ENCODE results near the gene TBC1D22A.

The TBC1D22A gene

DNA sequence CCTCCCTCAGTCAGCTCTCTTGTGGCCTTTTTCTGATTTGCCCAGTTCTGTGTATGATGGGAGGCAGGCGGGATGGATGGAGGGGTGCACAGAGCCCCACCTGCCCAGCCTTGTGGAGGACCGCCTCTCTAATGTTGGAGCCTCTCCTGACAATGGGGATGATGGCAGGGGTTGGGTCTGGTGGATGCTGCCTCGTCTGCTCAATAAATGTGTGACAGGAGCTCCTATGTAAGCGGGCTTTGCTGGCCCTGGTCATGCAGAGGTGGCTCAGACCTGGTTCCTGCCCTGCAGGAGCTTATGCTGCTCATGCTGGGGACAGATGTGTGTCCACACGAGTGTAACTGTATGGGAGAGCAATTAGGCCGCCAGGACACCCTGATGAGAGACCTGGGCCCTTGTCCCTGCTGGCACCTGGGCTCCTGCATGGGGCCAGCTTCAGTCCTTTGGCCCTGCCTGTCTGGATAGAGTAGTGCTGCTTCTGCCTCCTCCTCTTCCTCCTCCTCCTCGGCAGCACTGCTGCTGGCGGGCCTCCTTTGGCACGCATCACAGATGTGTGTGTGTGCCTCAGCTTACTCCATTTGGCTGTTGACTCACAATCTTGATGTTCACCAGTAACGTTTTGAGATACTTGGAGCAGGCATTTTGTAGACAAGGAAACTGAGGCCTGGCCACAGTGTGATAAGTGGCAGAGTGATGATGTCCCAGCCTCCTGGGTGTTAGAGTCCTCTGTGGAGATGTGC, 131.0 kb downstream of the TBC1D22A start:
- DNase-seq: no peak

DNA sequence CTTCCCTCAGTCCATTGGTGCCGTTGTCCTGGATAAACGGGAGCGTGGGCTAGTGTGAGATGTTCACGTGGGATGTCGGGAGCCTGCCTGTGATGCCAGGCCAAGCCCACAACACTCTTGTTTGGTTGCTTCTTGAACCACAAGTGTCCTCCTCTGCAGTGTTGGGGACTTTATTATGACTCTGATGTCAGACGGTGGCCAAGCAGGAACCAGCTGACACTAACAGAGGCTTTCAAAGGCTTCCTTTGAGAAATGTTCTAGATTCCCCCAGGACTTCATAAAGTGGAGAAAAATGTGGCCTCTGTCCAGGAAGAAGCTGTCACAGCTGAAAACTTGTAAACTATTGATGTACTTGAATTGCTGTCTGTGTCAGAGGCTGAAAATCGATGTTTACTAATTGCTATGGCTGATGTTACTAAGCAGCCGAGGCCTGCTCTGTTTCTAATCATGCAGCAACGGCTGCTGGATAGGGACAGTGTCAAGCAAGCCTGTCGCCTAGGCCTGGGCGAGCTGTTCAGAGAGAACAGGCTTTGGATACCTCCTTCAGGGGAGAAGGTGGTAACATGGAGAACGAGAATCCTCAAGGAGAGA, 131.7 kb downstream of the TBC1D22A start:
- no peak for DNase-seq

GRCh38 chr22:46894851-46895640, 132.6 kb downstream of the TBC1D22A start:
- no peak for DNase-seq

GRCh38 chr22:46895753-46896152, 133.3 kb downstream of the TBC1D22A start:
- DNase-seq: no peak

DNA sequence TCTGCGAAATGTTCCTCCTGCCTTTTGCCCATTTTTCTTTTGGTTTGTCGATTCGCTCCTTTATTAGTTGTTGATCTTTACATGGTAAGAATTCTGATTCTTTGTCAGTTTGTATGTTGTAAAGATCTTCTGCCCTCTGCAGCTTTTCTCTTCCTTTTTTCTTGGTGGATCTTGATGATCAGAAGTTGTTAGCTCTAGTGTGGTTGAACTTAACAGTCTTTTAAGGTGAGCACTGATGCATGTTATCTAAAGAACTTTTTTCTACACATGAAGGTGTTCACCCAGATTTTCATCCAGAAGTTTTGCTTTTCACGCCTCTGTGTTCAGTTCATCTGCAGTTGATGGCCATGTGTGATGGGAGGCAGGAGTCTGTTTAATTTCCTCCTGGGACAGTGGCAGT, 133.7 kb downstream of the TBC1D22A start:
- no peak for DNase-seq

- DNase-seq: no peak
These were observed 134.3 kb downstream of the TBC1D22A start for GRCh38 chr22:46896568-46897245.

GRCh38 chr22:46897246-46897623, 134.8 kb downstream of the TBC1D22A start:
- DNase-seq: no peak

DNA sequence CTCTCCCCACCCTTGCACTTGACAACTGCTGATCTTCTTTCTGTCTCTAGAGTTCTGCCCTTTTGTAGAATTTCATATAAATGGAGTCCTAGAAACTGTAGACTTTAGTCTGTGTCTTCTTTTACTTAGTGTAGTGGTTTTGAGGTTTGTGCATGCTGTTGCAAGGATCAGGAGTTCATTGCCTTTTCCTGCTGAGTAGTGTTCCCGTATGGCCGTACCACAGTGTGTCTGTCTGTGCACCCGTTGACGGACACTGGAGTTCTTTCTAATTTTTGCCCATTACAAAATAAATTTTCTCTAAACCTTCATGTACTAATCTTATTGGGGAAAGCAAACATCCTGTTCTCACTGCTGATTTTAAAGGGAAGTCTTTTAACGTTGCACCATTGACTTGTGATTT, 138.1 kb downstream of the TBC1D22A start:
- DNase-seq: no peak

- DNase-seq: no peak
These were observed 140.0 kb downstream of the TBC1D22A start for GRCh38 chr22:46902436-46902835.

GRCh38 chr22:46902998-46903916, 140.8 kb downstream of the TBC1D22A start:
- DNase-seq: no peak

GRCh38 chr22:46905415-46905814, 143.0 kb downstream of the TBC1D22A start:
- no peak for DNase-seq

DNA sequence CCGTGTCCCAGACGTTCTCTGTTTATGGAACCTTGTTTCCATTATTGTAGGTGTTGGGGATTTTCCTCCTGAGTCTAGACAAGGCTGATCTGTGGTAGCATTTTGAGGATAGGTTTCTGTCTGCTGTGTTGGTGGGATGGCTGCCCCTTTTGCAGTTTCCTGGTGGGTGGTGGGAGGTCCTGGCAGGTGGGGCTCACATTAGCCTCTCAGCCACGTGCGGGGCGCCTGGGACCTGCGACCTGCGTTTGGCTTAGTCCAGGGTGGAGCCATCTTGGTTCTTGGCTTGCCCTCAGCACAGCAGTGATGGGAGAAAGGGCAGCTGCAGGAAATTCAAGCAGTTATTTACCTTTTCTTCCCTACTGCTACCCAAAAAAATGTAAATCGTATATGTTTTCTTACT, 143.4 kb downstream of the TBC1D22A start:
- DNase-seq: no peak

DNA sequence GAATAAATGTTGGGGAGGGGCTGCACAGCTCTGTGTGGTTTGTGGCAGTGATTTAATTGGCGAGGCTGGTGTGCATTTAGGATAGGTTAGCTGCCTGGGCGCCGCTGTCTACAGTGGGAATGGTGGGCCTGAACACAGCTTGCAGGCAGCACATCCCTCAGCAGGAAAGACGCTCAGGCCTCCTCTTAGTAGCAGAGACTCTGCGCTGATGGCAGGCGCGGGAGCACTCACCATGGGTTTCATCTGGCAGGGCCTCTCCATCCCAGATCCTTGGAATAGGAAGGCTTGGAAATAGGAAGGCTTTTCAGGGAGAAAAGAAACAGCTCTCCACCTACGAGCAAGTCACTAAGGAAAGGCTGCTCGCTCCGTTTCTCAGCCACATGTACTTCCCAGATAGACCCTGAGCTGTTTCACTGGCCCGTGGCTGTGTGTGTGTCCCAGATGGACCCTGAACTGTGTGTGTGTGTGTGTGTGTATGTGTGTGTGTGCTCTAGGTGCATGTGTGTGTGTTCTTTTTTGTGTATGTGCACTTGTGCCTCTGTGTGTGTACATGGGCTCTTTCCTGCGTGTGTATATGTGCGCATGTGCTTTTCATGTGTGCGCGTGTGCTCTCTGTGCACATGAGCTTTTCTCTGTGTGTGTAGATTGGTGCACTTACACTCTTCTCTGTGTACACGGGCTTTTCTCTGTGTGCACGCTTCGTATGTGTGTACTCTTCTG, 144.0 kb downstream of the TBC1D22A start:
- DNase-seq: no peak

- DNase-seq: no peak
These were observed 145.1 kb downstream of the TBC1D22A start for GRCh38 chr22:46907241-46908215.

DNA sequence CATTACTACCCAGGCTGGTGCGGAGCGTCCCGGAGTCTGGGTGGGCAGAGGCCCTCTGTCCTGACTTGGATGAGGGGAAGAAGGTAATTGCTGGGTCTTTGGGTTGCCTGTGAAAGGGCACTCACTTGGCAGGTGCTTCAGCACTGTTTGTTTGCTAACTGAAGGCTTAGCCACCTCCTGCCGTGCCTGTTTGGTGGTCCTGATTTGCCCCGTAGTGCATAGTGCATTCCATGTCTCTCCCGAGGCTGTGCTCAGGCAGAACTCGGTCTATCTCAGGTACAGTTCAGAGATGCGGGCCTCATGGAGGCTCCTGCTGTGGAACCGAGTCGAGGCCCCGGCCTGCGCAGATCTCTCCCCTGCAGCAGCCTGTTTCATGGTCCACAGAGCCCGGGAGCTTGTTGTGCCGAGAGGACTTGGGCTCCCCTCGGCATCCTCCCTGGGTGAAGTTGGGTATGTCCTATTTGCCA, 146.2 kb downstream of the TBC1D22A start:
- DNase-seq: no peak

DNA sequence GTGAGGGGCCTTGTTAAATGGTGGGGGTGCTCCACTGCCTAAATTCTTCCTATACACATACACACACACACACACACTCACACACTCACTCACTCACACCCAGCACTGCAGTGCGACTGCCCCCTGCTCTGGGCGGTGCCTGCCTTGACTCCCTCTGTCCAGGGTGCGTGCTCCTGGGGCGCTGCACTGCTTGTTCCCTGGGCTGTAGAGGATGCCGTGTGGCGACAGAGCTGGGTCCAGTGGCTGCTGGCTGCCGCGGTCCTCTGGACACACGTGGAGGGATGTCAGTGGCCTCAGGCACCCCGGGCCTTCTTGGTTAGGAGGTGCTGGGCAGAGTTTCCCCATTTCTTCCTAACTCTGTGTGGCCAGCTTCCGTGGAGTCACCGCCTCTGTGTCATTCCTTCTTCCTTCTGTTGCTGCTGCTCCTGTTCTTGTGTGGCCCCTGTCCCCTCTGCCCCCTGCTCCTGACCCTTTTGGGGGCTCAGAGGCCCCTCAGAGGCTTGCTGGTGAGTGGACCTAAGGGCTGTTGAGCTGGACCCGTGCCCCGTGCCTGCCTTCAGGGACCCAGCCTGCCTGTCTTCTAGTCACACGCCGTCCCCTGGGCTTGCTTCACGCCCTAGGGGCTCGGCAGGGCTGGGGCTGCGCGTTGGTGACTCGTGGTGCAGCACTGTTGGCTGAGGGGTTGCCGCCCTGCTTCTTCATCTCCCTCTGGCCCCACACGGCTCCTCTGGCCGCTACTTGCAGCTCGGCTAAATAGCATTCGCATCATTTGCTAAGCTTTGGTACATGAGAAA, 147.0 kb downstream of the TBC1D22A start:
- DNase-seq: no peak

DNA sequence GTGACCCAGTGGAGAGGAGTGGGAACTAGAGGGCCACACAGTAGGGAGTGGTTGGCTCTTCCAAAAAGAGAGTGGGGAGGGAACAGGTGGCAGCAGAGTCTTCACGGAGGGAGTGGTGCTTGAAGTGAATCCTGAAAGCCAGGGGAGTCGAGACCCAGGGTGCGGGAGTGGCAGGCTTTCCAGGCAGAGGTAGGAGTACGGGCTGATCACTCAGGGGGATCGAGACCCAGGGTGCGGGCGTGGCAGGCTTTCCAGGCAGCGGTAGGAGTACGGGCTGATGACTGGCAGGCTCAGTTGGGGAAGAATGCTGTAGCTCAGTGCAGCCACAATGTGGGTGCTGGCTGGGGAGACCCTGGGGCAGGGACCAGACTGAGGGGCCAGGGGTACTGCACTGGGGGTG, 148.2 kb downstream of the TBC1D22A start:
- no peak for DNase-seq

- DNase-seq: no peak
These were observed 148.9 kb downstream of the TBC1D22A start for GRCh38 chr22:46911346-46911745.

GRCh38 chr22:46913351-46913750, 150.9 kb downstream of the TBC1D22A start:
- no peak for DNase-seq

All from right hindlimb (tissue), 1 donor.